Karpas-422 (cell line): ENCODE measurements around the gene TAF1A. TPM values are rescaled to one million over a fixed set of nuclear protein-coding genes. Genes with fewer than 3 reads are reported as not detected.
"Not testable (repeated sequence)": the region's sequence is repeated elsewhere in the genome, so short reads cannot be mapped to it uniquely, and the experiment has no call there.

Experiments
- DNase-seq: peaks from one replicate; pipeline ENCODE4 v3.0.0-alpha.2; 2015
- H2AFZ ChIP-seq: fragments of 200-600 bp; sonication (generic); 2 replicates; pipeline ENCODE4 v1.6.1; 2014; ENCODE audit warnings: antibody characterized with exemption, low read length, mixed read lengths
- H3K27ac ChIP-seq: fragments of 200-600 bp; sonication (generic); 2 replicates; pipeline ENCODE4 v1.5.1; 2014; ENCODE audit warnings: mild to moderate bottlenecking, low read length, moderate library complexity
- H3K27me3 ChIP-seq: fragments of 200-600 bp; sonication (generic); 2 replicates; pipeline ENCODE4 v1.6.1; 2014; ENCODE audit warnings: low read length, mixed read lengths
- H3K36me3 ChIP-seq: fragments of 200-600 bp; sonication (generic); 2 replicates; pipeline ENCODE4 v1.6.1; 2014; ENCODE audit warnings: low read length, mixed read lengths; ENCODE audit not compliant: insufficient read depth
- H3K4me1 ChIP-seq: fragments of 200-600 bp; sonication (generic); 2 replicates; pipeline ENCODE4 v1.6.1; 2014; ENCODE audit warnings: mild to moderate bottlenecking, low read length, mixed read lengths
- H3K4me2 ChIP-seq: fragments of 200-600 bp; sonication (generic); 2 replicates; pipeline ENCODE4 v1.6.1; 2014; ENCODE audit warnings: low read length, low read depth, mild to moderate bottlenecking; ENCODE audit not compliant: poor library complexity, severe bottlenecking
- H3K4me3 ChIP-seq: fragments of 200-600 bp; sonication (generic); 2 replicates; pipeline ENCODE4 v1.5.1; 2014; ENCODE audit warnings: mild to moderate bottlenecking, antibody characterized with exemption, low read length, mixed read lengths
- H3K79me2 ChIP-seq: fragments of 200-600 bp; sonication (generic); 2 replicates; pipeline ENCODE4 v1.6.1; 2014; ENCODE audit warnings: mild to moderate bottlenecking, low read length, mixed read lengths
- H3K9ac ChIP-seq: fragments of 200-600 bp; sonication (generic); 2 replicates; pipeline ENCODE4 v1.6.0; 2014; ENCODE audit warnings: low read length
- H3K9me2 ChIP-seq: fragments of 200-600 bp; sonication (generic), shearing (Covaris generic); replicated peaks from 2 replicates; pipeline ENCODE4 v1.6.0; 2014; ENCODE audit warnings: mild to moderate bottlenecking, low read length, moderate library complexity; ENCODE audit not compliant: insufficient read depth
- H3K9me3 ChIP-seq: fragments of 300-700, 200-600 bp; sonication (generic); 2 replicates; pipeline ENCODE4 v1.6.1; 2014; ENCODE audit warnings: low read length, mixed read lengths
- H4K20me1 ChIP-seq: fragments of 200-600 bp; sonication (generic); 2 replicates; pipeline ENCODE4 v1.6.1; 2014; ENCODE audit warnings: mild to moderate bottlenecking, antibody characterized with exemption, low read length, low read depth; ENCODE audit not compliant: insufficient read depth
- total RNA-seq: library from RNA; depleted of rRNA; stranded (reverse); fragments of >200 nt; shearing (Covaris generic); gene quantifications from 2 replicates; pipeline ENCODE4 v1.2.3, GENCODE V29; 2014; ENCODE audit warnings: low replicate concordance

The TAF1A gene
- total RNA-seq, 1 experiment from 2014 or later = 32.5 TPM

DNA sequence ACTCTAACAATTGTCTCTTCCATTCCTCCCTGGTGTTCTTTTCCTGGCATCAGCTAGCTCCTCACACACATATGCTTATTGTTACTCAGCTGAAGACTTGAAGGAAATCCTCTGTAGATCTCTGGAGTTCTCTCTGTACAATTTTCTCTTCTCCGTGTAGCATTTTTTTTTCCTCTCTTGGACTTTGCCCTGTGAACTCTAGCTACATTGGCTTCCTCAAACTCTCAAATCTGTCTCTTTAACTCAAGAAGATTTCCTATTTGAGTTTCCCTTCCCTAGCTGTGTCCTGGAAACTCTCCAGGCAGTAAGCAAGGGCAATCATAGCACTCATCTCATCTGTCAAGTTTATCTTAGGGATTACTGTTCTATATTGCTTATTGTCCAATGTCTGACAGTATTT is 23.9 kb upstream of the TAF1A start:
- Histone ChIP-seq H3K9me3 (no peaks in the 10 kb centered on the region), H3K27me3 (no peaks in the 10 kb centered on the region), H3K9ac (no peak overlapping the region), H3K4me3 (no peak overlapping the region), H2AFZ (no peak overlapping the region), H3K4me2 (no peak overlapping the region), H3K27ac (no peak overlapping the region), H3K4me1 (peaks cover 8% of the 10 kb centered on the region), H3K79me2 (peaks cover 7% of the 10 kb centered on the region), H4K20me1 (no peaks in the 10 kb centered on the region), H3K36me3 (no peaks in the 10 kb centered on the region), H3K9me2 (no peaks in the 10 kb centered on the region)
- DNase-seq = no peak

DNA sequence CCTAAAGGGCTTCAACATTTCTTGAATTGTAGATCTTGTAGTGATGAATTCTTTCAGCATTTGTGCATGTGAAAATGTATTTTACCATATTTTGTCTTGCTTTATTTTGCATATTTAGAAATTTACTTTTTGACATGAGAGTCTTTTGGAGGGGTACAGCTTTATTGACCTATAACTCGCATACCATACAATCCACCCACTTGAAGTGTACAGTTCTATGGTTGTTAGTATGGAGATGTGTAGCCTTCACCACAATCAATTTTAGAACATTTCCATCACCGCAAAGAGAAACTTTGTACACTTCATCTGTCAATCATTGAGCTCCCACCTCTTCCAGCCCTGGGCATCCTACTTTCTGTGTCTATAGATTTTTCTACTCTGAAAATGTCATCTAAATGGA is 21.0 kb upstream of the TAF1A start:
- no peak overlapping the region for H3K27ac ChIP-seq
- no peaks in the 10 kb centered on the region for H3K9me2 ChIP-seq
- H3K9ac ChIP-seq = no peak overlapping the region
- H3K9me3 ChIP-seq = no peaks in the 10 kb centered on the region
- no peaks in the 10 kb centered on the region for H3K79me2 ChIP-seq
- H3K27me3 ChIP-seq = no peaks in the 10 kb centered on the region
- H4K20me1 ChIP-seq = no peaks in the 10 kb centered on the region
- no peak overlapping the region for H3K4me2 ChIP-seq
- no peak overlapping the region for H2AFZ ChIP-seq
- H3K4me1 ChIP-seq = no peaks in the 10 kb centered on the region
- DNase-seq = no peak
- H3K4me3 ChIP-seq = no peak overlapping the region
- H3K36me3 ChIP-seq = no peaks in the 10 kb centered on the region

DNA sequence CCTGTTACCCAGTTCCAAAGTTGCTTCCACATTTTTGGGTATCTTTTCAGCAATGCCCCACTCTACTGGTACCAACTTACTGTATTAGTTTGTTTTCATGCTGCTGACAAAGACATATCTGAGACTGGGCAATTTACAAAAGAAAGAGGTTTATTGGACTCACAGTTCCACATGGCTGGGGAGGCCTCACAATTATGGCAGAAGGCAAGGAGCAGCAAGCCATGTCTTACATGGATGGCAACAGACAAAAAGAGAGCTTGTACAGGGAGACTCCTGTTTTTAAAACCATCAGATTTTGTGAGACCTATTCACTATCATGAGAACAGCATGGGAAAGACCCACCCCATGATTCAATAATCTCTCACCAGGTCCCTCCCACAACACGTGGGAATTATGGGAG is 19.4 kb upstream of the TAF1A start:
- H3K27me3 ChIP-seq, H3K4me3 ChIP-seq, H2AFZ ChIP-seq, H3K9me3 ChIP-seq, H3K4me1 ChIP-seq, H3K9me2 ChIP-seq, H3K79me2 ChIP-seq, H3K27ac ChIP-seq, H4K20me1 ChIP-seq, DNase-seq, H3K36me3 ChIP-seq, H3K4me2 ChIP-seq, H3K9ac ChIP-seq: not testable (repeated sequence)

DNA sequence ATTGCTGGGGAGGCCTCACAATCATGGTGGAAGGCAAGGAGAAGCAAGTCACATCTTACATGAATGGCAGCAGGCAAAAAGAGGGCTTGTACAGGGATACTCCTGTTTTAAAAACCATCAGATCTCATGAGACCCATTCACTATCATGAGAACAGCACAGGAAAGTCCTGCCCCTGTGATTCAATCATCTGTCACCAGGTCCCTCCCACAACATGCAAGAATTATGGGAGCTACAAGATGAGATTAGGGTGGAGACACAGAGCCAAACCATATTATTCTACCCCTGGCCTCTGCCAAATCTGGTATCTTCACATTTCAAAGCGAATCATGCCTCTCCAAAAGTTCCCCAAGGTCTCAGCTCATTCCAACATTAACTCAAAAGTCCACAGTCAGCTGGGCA is 17.0 kb upstream of the TAF1A start:
- H3K27ac ChIP-seq = no peak overlapping the region

DNA sequence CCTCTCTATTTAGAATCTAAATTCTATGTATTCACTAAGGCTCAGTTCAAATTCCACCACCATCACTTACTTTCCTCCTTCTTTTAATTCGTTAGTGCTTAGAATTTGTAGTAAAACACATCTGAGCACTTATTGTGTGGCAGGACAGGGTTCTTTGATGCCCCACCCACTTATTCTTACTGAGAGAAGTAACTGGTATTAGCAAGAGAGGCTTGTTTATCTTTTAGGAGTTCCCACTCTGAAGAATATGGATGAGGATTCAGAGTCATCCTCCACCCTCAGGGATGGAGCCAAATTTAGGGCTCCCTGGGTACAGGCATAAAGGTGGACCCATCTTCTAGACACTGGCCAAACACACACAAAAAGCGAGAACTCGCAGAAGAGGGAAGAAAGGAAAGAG is 11.5 kb upstream of the TAF1A start:
- Histone ChIP-seq H3K4me1 (peaks cover 5% of the 10 kb centered on the region; the same call in 1 of the 2 replicates), H3K27me3 (no peaks in the 10 kb centered on the region), H3K27ac (no peak overlapping the region), H2AFZ (no peak overlapping the region), H3K9ac (no peak overlapping the region), H3K4me3 (no peak overlapping the region), H3K36me3 (no peaks in the 10 kb centered on the region), H4K20me1 (no peaks in the 10 kb centered on the region), H3K4me2 (no peak overlapping the region), H3K79me2 (no peaks in the 10 kb centered on the region), H3K9me2 (no peaks in the 10 kb centered on the region), H3K9me3 (no peaks in the 10 kb centered on the region)
- DNase-seq = no peak

More for the DNA sequence above, 17.0 kb upstream of the TAF1A start:
- no peaks in the 10 kb centered on the region for H3K79me2 ChIP-seq
- H3K36me3 ChIP-seq = no peaks in the 10 kb centered on the region
- no peak overlapping the region for H3K4me3 ChIP-seq
- DNase-seq = no peak
- H4K20me1 ChIP-seq = no peaks in the 10 kb centered on the region
- no peak overlapping the region for H3K9ac ChIP-seq
- H3K4me2 ChIP-seq = no peak overlapping the region
- no peaks in the 10 kb centered on the region for H3K27me3 ChIP-seq
- H3K9me2 ChIP-seq = no peaks in the 10 kb centered on the region
- H2AFZ ChIP-seq = no peak overlapping the region
- H3K4me1 ChIP-seq = no peaks in the 10 kb centered on the region
- H3K9me3 ChIP-seq = no peaks in the 10 kb centered on the region

DNA sequence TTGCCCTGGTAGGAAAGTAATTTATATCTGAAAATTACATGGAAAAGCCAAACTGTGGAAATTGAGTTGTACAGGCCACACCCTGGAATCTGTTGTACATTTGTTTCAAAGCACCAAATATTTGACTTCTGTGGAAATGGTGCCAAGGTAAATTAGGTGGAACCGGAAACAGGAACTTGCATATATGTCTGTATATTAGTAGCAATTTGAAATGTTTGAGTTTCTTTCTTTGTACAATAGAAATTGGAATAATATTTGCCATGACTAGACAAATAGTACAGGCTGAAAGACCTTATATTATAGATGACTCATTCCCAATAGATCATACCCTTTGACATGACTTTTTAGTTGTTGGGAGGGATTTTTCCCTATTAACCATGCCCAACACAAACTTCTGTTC is 10.5 kb upstream of the TAF1A start:
- Histone ChIP-seq H3K79me2 (no peaks in the 10 kb centered on the region), H3K4me1 (peaks cover 5% of the 10 kb centered on the region; the same call in 1 of the 2 replicates), H3K27me3 (no peaks in the 10 kb centered on the region), H3K4me2 (no peak overlapping the region), H3K4me3 (no peak overlapping the region), H3K36me3 (no peaks in the 10 kb centered on the region), H2AFZ (peak overlapping the region; percentile 66; the same call in 1 of the 2 replicates), H3K9ac (no peak overlapping the region), H3K9me2 (no peaks in the 10 kb centered on the region), H3K27ac (no peak overlapping the region), H4K20me1 (no peaks in the 10 kb centered on the region), H3K9me3 (no peaks in the 10 kb centered on the region)
- DNase-seq = no peak

DNA sequence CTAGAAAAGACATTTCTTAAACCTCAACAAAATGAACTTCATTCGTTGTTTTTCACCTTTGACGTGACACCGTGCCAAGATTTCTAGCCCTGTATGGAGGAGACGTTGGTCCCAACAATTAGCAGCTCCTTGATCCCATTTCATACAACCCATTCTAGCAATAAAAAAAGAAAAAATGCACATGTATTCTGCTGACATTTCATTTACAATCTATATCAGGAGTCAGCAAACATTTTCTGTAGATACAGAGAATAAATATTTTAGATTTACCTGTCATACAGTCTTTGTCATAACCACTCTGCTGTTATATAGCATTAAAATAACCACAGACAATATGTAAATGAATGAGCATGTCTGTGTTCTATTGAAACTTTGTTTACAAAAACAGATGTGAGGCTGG is 7.0 kb upstream of the TAF1A start:
- Histone ChIP-seq H3K4me2 (no peak overlapping the region), H3K4me3 (no peak overlapping the region), H4K20me1 (no peaks in the 10 kb centered on the region), H3K9ac (no peak overlapping the region), H3K9me2 (no peaks in the 10 kb centered on the region), H3K79me2 (no peaks in the 10 kb centered on the region), H3K36me3 (no peaks in the 10 kb centered on the region), H3K27ac (no peak overlapping the region), H3K9me3 (no peaks in the 10 kb centered on the region), H3K4me1 (peaks cover 5% of the 10 kb centered on the region; the same call in 1 of the 2 replicates), H2AFZ (no peak overlapping the region), H3K27me3 (no peaks in the 10 kb centered on the region)
- no peak for DNase-seq

DNA sequence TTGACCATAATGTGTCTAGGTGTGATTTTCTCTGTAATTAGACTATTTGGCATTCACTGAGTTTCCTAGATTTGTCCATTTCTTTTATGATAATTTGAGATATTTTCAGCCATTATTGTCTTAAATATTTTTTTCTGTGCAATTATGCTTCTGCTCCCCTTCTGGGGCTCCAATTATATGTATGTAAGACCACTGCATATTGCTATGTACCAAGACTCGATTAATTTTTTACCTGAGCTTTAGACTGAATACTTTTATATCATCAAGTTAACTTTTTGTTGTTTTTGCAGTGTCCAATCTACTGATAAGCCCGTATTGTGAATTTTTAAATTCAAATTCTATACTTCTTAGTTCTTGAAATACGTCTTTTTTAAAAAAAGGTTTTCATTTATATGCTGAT is 5.1 kb upstream of the TAF1A start:
- no peaks in the 10 kb centered on the region for H3K36me3 ChIP-seq
- no peak overlapping the region for H3K27ac ChIP-seq
- H3K4me1 ChIP-seq = peaks cover 12% of the 10 kb centered on the region
- H3K9me2 ChIP-seq = no peaks in the 10 kb centered on the region
- no peaks in the 10 kb centered on the region for H3K9me3 ChIP-seq
- no peaks in the 10 kb centered on the region for H3K27me3 ChIP-seq
- H3K4me2 ChIP-seq = no peak overlapping the region
- no peak overlapping the region for H3K9ac ChIP-seq
- H4K20me1 ChIP-seq = no peaks in the 10 kb centered on the region
- no peak overlapping the region for H3K4me3 ChIP-seq
- H3K79me2 ChIP-seq = no peaks in the 10 kb centered on the region; the same call in 1 of the 2 replicates
- DNase-seq = no peak
- no peak overlapping the region for H2AFZ ChIP-seq

DNA sequence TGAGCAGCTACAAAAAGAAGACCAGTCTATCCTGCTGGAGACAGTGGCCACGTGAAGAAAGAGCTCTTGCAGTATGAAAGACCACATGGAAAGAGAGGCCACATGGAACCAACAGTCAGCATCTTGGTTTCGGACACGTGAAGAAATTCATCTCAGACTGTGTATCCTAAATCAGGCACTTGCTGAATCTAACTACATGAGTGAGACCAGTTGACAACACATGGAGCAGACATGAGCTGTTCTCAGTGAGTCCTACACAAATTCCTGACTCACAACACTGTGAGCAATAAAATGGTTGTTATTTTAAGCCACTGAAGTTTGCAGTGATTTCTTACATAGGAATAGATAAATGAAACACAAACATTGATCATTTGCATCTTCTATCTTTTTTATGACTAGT is 2.4 kb upstream of the TAF1A start:
- H4K20me1 ChIP-seq = no peaks in the 10 kb centered on the region
- no peak for DNase-seq
- no peak overlapping the region for H3K4me3 ChIP-seq
- H3K9ac ChIP-seq = no peak overlapping the region
- H3K4me2 ChIP-seq = no peak overlapping the region
- peaks cover 25% of the 10 kb centered on the region for H3K79me2 ChIP-seq
- H3K4me1 ChIP-seq = peaks cover 27% of the 10 kb centered on the region
- H3K27me3 ChIP-seq = no peaks in the 10 kb centered on the region
- no peaks in the 10 kb centered on the region for H3K9me3 ChIP-seq
- no peaks in the 10 kb centered on the region for H3K9me2 ChIP-seq
- H3K36me3 ChIP-seq = peaks cover 6% of the 10 kb centered on the region; the same call in 1 of the 2 replicates
- no peak overlapping the region for H3K27ac ChIP-seq
- no peak overlapping the region for H2AFZ ChIP-seq
